GM21737 (cell line): ENCODE measurements around the gene C16orf74.

Experiments used
- ATAC-seq: cut with Tn5 transposase; IDR thresholded peaks from one replicate; pipeline ENCODE4 v1.9.1; 2021; ENCODE audit warnings: mild to moderate bottlenecking, moderate library complexity; ENCODE audit not compliant: unreplicated experiment

Gene C16orf74

GRCh38 chr16:85720302-85720637, 30.6 kb downstream of the C16orf74 start:
- no peak for ATAC-seq

- ATAC-seq, result no peak
These were observed 31.1 kb downstream of the C16orf74 start for GRCh38 chr16:85719605-85720301.

- ATAC-seq, result no peak
These were observed 32.2 kb downstream of the C16orf74 start for GRCh38 chr16:85718682-85719081.

- ATAC-seq, result no peak
These were observed 32.8 kb downstream of the C16orf74 start for GRCh38 chr16:85718153-85718477.

- no peak for ATAC-seq
These were observed 33.3 kb downstream of the C16orf74 start for GRCh38 chr16:85717393-85718152.

- no peak for ATAC-seq
These were observed 34.2 kb downstream of the C16orf74 start for GRCh38 chr16:85716680-85717038.

GRCh38 chr16:85716022-85716679, 34.7 kb downstream of the C16orf74 start:
- ATAC-seq, result no peak

- no peak for ATAC-seq
These were observed 35.5 kb downstream of the C16orf74 start for GRCh38 chr16:85715169-85716021.

GRCh38 chr16:85712801-85713200, 38.1 kb downstream of the C16orf74 start:
- ATAC-seq, result no peak

GRCh38 chr16:85711982-85712587, 38.8 kb downstream of the C16orf74 start:
- ATAC-seq, result no peak

- ATAC-seq, result no peak
These were observed 40.2 kb downstream of the C16orf74 start for GRCh38 chr16:85710732-85711131.

- no peak for ATAC-seq
These were observed 40.9 kb downstream of the C16orf74 start for GRCh38 chr16:85709766-85710585.

GRCh38 chr16:85708338-85708737, 42.6 kb downstream of the C16orf74 start:
- ATAC-seq, result no peak

GRCh38 chr16:85707528-85708095, 43.3 kb downstream of the C16orf74 start:
- no peak for ATAC-seq

- ATAC-seq, result no peak
These were observed 44.4 kb downstream of the C16orf74 start for GRCh38 chr16:85706449-85707034.

- ATAC-seq, result no peak
These were observed 45.7 kb downstream of the C16orf74 start for GRCh38 chr16:85704900-85705846.

- no peak for ATAC-seq
These were observed 46.9 kb downstream of the C16orf74 start for GRCh38 chr16:85704011-85704410.

- ATAC-seq, result no peak
These were observed 51.3 kb downstream of the C16orf74 start for GRCh38 chr16:85699628-85700027.
